ENCODE data around the gene SMURF2. TPM values are rescaled to one million over a fixed set of nuclear protein-coding genes. Genes with fewer than 3 reads are reported as not detected.
A peak's percentile ranks its signal among the peaks of the same experiment; 100 is the strongest.

SMURF2 gene
- total and polyA plus RNA-seq, 9 of the 15 experiments (the other 6 are each of a cell fraction or from before 2014, with no cell fraction given): 3.8 to 22.0 (median 14.8) TPM

DNA sequence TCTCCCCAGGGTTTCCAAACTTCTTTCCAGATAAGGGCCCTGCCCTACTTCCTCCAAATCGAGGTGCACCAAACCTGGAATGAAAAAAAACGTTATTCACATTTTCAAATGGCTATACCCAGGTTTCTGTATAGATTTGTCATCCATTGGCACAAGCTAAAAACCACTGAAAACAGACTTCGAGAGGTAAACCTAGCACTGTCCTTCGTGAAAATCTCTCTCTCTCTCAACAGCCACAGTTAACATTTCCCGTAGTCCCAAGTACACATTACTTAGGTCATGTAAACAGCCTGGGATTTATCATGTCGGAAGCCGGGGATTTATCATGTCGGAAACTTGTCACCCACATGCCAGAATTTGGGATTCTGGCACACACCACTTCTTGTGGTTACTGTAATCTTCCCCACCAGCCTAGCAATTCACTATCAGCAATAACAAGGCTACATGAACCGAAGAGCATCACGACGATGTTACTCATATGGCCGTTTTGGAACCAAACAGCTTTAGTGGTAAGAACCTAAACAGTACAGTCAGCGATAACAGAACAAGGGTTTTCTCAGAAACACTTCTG is 157.3 kb downstream of the SMURF2 start (continued):
- TF ChIP-seq, protein P1, sequence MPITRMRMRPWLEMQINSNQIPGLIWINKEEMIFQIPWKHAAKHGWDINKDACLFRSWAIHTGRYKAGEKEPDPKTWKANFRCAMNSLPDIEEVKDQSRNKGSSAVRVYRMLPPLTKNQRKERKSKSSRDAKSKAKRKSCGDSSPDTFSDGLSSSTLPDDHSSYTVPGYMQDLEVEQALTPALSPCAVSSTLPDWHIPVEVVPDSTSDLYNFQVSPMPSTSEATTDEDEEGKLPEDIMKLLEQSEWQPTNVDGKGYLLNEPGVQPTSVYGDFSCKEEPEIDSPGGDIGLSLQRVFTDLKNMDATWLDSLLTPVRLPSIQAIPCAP (CRISPR knock-in tag; IDR thresholded peaks at IDR 0.05; ENCODE audit: borderline replicate concordance): no peak
- TF ChIP-seq CXXC5 (CRISPR knock-in tag; IDR thresholded peaks at IDR 0.05) (no peak), PRDM10 (IDR thresholded peaks at IDR 0.05; ENCODE audit: partially characterized antibody) (peak; percentile 9), ZNF121 (CRISPR knock-in tag; conservative IDR thresholded peaks at IDR 0.05) (no peak), NCOA2 (IDR thresholded peaks at IDR 0.05; ENCODE audit: partially characterized antibody in 2 of 2) (no peak), MAFF (IDR thresholded peaks at IDR 0.05; ENCODE audit: low read length) (peak; percentile 50), CBX2 (IDR thresholded peaks at IDR 0.05; ENCODE audit: insufficient read depth, low read length, poor library complexity, severe bottlenecking) (no peak), MTA2 (IDR thresholded peaks at IDR 0.05; ENCODE audit: low read depth) (peak; percentile 53), TRIM28 (IDR thresholded peaks at IDR 0.05) (peak; percentile 82), MYC (IDR thresholded peaks at IDR 0.05; ENCODE audit: low read depth, low read length) (no peak), MYC (CRISPR knock-in tag; IDR thresholded peaks at IDR 0.05; ENCODE audit: borderline replicate concordance, low read depth) (no peak), AFF4 (CRISPR knock-in tag; IDR thresholded peaks at IDR 0.05) (no peak), ASH1L (IDR thresholded peaks at IDR 0.05; ENCODE audit: borderline replicate concordance, low read depth, partially characterized antibody) (no peak), KDM4B (IDR thresholded peaks at IDR 0.05; ENCODE audit: borderline replicate concordance in 2 of 2, low read depth in 1 of 2) (no peak), TRIM24 (IDR thresholded peaks at IDR 0.05) (peak; percentile 36; a peak in 2 of 4 replicates), STAT5A (IDR thresholded peaks at IDR 0.05; ENCODE audit: borderline replicate concordance, low read length) (peak; percentile 52; the same call in 1 of the 2 replicates), GTF2A2 (tag; IDR thresholded peaks at IDR 0.05) (no peak), PHF8 (IDR thresholded peaks at IDR 0.05; ENCODE audit: borderline replicate concordance, low read length) (no peak), ZNF232 (CRISPR knock-in tag; IDR thresholded peaks at IDR 0.05) (no peak), ZNF41 (CRISPR knock-in tag; conservative IDR thresholded peaks at IDR 0.05) (no peak), ZNF830 (CRISPR knock-in tag; IDR thresholded peaks at IDR 0.05) (no peak), ZNF316 (IDR thresholded peaks at IDR 0.05) (peak; percentile 90)

All from K562 (cell line).